ENCODE results near the gene HEATR5A.

DNA sequence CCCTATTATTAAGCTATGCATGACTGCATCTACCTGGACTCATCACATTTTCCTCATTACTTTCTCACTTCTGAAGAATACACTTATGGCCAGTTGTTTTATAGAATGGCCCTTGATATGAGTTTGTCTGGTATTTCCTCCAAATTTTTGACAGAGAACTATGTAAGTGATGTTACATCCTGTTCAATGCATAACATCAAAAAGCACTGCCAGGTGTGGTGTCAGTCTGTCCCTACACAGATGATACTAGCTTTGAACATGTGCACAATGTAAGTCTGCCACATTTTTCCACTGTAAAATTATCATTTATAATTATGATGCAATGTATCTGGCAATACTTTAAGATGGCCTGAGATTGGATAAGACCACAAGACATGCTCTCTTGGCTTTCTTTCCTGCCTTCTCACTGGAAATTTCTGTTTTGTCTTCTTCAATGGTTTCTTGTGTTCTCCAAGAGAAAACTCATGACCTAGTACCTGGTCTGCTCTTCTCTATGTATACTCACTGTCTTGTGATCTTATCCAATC is 28.3 kb downstream of the HEATR5A start:
- no peak for TF ChIP-seq CTCF (conservative IDR thresholded peaks at IDR 0.05; ENCODE audit: low read depth, low read length)
- no peak for TF ChIP-seq EZH2 (IDR thresholded peaks at IDR 0.05; ENCODE audit: low read length, unreplicated experiment)

All from PC-3 (cell line).